Measurements from ENCODE around the gene TRAFD1.

GRCh38 chr12:112170971-112171596 lies 45.7 kb downstream of the TRAFD1 start:
- TF ChIP-seq JUNB (IDR thresholded peaks at IDR 0.05; ENCODE audit: unreplicated experiment) = no peak
- TF ChIP-seq EZH2 (IDR thresholded peaks at IDR 0.05; ENCODE audit: low read depth, unreplicated experiment) = no peak
- TF ChIP-seq, protein P1, sequence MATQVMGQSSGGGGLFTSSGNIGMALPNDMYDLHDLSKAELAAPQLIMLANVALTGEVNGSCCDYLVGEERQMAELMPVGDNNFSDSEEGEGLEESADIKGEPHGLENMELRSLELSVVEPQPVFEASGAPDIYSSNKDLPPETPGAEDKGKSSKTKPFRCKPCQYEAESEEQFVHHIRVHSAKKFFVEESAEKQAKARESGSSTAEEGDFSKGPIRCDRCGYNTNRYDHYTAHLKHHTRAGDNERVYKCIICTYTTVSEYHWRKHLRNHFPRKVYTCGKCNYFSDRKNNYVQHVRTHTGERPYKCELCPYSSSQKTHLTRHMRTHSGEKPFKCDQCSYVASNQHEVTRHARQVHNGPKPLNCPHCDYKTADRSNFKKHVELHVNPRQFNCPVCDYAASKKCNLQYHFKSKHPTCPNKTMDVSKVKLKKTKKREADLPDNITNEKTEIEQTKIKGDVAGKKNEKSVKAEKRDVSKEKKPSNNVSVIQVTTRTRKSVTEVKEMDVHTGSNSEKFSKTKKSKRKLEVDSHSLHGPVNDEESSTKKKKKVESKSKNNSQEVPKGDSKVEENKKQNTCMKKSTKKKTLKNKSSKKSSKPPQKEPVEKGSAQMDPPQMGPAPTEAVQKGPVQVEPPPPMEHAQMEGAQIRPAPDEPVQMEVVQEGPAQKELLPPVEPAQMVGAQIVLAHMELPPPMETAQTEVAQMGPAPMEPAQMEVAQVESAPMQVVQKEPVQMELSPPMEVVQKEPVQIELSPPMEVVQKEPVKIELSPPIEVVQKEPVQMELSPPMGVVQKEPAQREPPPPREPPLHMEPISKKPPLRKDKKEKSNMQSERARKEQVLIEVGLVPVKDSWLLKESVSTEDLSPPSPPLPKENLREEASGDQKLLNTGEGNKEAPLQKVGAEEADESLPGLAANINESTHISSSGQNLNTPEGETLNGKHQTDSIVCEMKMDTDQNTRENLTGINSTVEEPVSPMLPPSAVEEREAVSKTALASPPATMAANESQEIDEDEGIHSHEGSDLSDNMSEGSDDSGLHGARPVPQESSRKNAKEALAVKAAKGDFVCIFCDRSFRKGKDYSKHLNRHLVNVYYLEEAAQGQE (IDR thresholded peaks at IDR 0.05; ENCODE audit: unreplicated experiment) = no peak
- TF ChIP-seq EZH2phosphoT487 (IDR thresholded peaks at IDR 0.05; ENCODE audit: unreplicated experiment) = no peak
- no peak for TF ChIP-seq POLR2AphosphoS5 (IDR thresholded peaks at IDR 0.05; ENCODE audit: low read depth)
- TF ChIP-seq, protein P2, sequence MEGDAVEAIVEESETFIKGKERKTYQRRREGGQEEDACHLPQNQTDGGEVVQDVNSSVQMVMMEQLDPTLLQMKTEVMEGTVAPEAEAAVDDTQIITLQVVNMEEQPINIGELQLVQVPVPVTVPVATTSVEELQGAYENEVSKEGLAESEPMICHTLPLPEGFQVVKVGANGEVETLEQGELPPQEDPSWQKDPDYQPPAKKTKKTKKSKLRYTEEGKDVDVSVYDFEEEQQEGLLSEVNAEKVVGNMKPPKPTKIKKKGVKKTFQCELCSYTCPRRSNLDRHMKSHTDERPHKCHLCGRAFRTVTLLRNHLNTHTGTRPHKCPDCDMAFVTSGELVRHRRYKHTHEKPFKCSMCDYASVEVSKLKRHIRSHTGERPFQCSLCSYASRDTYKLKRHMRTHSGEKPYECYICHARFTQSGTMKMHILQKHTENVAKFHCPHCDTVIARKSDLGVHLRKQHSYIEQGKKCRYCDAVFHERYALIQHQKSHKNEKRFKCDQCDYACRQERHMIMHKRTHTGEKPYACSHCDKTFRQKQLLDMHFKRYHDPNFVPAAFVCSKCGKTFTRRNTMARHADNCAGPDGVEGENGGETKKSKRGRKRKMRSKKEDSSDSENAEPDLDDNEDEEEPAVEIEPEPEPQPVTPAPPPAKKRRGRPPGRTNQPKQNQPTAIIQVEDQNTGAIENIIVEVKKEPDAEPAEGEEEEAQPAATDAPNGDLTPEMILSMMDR (conservative IDR thresholded peaks at IDR 0.05; ENCODE audit: low read depth in 2 of 2) = no peak
- TF ChIP-seq NANOG (IDR thresholded peaks at IDR 0.05; ENCODE audit: borderline replicate concordance) = no peak
